Stimulated activated CD4-positive, alpha-beta T cell treated with anti-CD3 and anti-CD28 coated beads, Interleukin-12 subunit alpha, Interleukin-12 subunit beta, amount 100 ng/mL, for 24 hours (primary cell): ENCODE data around the gene AKR1E2.

ENCODE experiments used
- DNase-seq, 2 experiments: peaks; one replicate each; pipeline ENCODE4 v3.0.0-alpha.2; 2020; ENCODE audit warnings: low read depth in 2 of 2

The AKR1E2 gene

GRCh38 chr10:4825868-4826791 is at the start of gene AKR1E2:
Gene AKR1E2, plus strand, starts transcription at chr10:4826207. Its CDS starts 118 bp downstream, at chr10:4826325.
- peak; percentile 74 to 82 for DNase-seq

GRCh38 chr10:4776234-4776638 is 49.8 kb upstream of the AKR1E2 start:
- no peak for DNase-seq

- no peak for DNase-seq
Measured at GRCh38 chr10:4778761-4779160, 47.2 kb upstream of the AKR1E2 start.

- no peak for DNase-seq
Measured at GRCh38 chr10:4780091-4780490, 45.9 kb upstream of the AKR1E2 start.

GRCh38 chr10:4780782-4781181 is 45.2 kb upstream of the AKR1E2 start:
- DNase-seq = no peak

GRCh38 chr10:4781955-4782354 is 44.1 kb upstream of the AKR1E2 start:
- DNase-seq = no peak

GRCh38 chr10:4784667-4785333 is 41.2 kb upstream of the AKR1E2 start:
- DNase-seq = no peak

GRCh38 chr10:4786043-4786839 is 39.8 kb upstream of the AKR1E2 start:
- DNase-seq = no peak

- DNase-seq = no peak
Measured at GRCh38 chr10:4790045-4790444, 36.0 kb upstream of the AKR1E2 start.

- DNase-seq = no peak
Measured at GRCh38 chr10:4790922-4791321, 35.1 kb upstream of the AKR1E2 start.

GRCh38 chr10:4792381-4792780 is 33.6 kb upstream of the AKR1E2 start:
- DNase-seq = no peak

- no peak for DNase-seq
Measured at GRCh38 chr10:4801405-4801804, 24.6 kb upstream of the AKR1E2 start.

- DNase-seq = no peak
Measured at GRCh38 chr10:4802711-4803487, 23.1 kb upstream of the AKR1E2 start.

GRCh38 chr10:4803822-4804221 is 22.2 kb upstream of the AKR1E2 start:
- DNase-seq = no peak

- no peak for DNase-seq
Measured at GRCh38 chr10:4804465-4804864, 21.5 kb upstream of the AKR1E2 start.

GRCh38 chr10:4806534-4806933 is 19.5 kb upstream of the AKR1E2 start:
- no peak for DNase-seq

GRCh38 chr10:4807761-4808507 is 18.1 kb upstream of the AKR1E2 start:
- DNase-seq = no peak

GRCh38 chr10:4809156-4809555 is 16.9 kb upstream of the AKR1E2 start:
- DNase-seq = no peak

GRCh38 chr10:4810092-4810491 is 15.9 kb upstream of the AKR1E2 start:
- no peak for DNase-seq

- DNase-seq = no peak
Measured at GRCh38 chr10:4812046-4812445, 14.0 kb upstream of the AKR1E2 start.

GRCh38 chr10:4813023-4813422 is 13.0 kb upstream of the AKR1E2 start:
- no peak for DNase-seq
